Suppressor macrophage (primary cell): ENCODE measurements around the gene SMCR8.
"Not testable (repeated sequence)": the region's sequence is repeated elsewhere in the genome, so short reads cannot be mapped to it uniquely, and the experiment has no call there.

ENCODE experiments used
- DNase-seq, 4 experiments: peaks; one replicate each; pipeline ENCODE4 v3.0.0-alpha.2; 2020 to 2022

SMCR8 gene

DNA sequence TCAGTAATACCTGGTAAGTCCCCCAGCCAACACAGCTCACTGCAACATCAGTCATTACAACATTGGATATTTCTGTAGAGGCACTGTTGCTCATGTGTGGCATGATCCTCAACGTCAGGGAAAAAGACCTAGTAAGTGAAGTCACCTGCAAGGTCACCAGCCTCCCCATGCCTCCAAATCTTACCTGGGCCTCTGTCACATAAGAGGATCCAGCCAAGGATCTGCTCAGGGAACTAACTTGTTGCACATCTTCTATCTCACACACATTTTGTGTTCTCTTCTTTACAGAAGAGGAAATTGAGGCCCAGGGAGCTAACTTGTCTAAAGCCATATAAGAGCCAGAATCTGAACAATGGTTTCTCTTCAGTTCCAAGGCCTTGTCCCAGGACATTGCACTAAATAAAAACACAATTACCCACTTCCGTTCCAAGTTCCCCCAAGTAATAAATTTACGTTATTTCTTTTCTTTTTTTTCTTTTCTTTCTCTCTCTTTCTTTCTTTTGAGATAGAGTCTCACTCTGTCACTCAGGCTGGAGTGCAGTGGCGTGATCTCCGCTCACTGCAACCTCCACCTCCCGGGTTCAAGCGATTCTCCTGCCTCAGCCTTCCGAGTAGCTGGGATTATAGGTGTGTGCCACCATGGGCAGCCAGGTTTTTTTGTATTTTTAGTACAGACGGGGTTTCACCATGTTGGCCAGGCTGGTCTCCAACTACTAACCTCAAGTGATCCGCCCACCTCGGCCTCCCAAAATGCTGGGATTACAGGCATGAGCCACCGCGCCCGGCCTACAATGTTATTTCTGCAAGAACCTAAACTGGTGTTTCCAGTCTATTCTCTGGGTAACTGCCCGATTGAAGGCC lies 47.0 kb downstream of the SMCR8 start:
- no peak for DNase-seq

GRCh38 chr17:18362698-18363100 lies 47.6 kb downstream of the SMCR8 start:
- peak; percentile 12 to 38 (median 16) for DNase-seq

DNA sequence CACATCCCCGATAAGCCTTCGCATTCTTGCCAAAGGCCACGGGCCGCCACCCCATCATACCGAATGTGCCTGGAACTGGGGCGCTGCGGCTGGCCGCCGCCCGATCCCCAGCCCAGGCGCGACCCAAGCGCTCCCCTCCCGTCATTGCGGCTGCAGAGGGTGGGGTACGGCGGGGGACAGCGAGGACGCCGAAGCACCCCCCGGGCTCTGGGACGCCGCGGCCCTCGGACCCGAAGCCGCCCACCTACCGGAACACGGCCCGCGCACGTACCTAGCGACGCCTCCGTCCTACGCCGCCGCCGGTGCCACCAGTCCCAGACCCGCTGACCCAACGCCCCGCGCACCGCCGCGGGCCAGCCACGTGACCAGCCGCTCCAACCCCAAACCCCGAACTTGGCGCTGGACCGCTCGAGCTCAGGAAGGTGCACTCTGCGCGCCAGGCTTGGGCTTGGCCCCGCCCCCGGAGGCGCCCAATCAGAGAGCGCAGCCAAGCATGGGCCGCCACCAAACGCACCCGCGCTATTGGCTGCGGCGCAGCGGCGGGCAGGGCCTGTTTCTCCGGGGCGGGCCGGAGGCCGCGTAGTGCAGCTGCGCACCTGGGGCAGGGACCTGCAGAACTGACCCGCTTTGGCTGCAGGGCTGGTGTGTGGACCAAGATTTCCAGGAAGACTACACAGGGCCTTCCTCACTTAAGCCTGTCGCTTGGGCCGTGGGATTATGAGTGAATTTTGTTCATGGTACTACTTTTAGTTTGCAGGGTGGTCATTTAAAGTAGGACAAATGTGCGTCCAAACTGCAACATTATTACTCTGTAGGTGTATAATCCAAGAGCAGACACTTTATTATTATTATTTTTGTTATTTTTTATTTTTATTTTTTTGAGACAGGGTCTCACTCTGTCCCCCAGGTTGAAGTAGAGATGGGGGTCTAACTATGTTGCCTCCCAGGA lies 48.3 kb downstream of the SMCR8 start, which contains the start of gene SHMT1:
Gene SHMT1 (minus strand): TSS at position 450 of the 949 bp plus-strand sequence. CDS start 7,569 bp downstream, outside the sequence.
- peak; percentile 91 to 97 (median 94) for DNase-seq

DNA sequence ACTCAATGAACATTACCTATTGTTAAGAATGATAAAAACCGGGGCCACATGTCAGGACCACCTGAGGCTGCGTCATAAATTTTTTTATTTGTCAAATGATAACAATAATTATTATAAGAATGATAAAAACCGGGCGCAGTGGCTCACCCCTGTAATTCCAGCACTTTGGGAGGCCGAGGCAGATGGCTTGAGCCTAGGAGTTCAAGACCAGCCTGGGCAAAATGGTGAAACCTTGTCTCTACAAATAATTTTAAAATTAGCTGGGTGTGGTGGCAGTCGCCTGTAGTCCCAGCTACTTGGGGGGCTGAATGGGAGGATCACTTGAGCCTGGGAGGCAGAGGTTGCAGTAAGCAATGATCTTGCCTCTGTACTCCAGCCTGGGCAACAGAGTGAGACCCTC lies 49.1 kb downstream of the SMCR8 start:
- DNase-seq, result no peak

DNA sequence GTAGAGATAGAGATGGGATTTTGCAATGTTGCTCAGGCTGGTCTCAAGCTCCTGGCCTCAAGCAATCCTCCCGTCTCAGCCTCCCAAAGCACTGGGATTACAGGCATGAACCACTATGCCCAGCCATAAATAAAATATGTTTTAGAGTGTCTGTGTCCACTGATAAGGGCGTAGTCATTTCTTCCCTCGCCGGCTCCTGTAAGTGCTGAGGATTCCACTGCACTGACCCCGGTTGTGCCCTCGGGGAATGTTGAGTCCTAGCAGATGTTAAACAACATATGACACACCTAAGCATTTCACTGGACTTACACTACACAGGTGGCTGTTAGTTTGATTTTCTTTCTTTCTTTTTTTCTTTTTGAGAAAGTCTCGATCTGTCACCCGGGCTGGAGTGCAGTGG lies 53.9 kb downstream of the SMCR8 start:
- DNase-seq, result no peak

- no peak for DNase-seq
Measured at GRCh38 chr17:18370761-18371160, 55.7 kb downstream of the SMCR8 start.

DNA sequence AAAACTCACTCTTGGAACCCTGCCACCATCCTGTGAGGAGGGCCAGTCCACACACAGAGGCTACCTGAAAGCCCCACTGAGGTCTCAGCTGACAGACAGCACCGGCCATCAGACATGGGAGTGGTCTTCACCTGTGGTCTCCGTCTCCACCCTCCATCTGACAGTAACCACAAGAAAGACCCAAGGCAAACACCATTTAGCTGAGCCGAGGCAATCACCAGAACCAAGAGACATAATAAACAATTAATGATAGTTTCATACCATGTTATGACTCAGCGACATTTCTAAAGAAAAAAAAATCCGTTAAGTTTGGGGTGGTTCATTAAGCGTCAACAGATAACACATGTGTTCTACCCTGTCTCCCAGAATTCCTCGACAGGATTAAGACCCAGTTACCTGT lies 56.4 kb downstream of the SMCR8 start:
- DNase-seq, result no peak

- DNase-seq, result not testable (repeated sequence)
Measured at GRCh38 chr17:18373181-18373580, 58.1 kb downstream of the SMCR8 start.

- no peak for DNase-seq
Measured at GRCh38 chr17:18374216-18374615, 59.1 kb downstream of the SMCR8 start.
